Calu3 (cell line): ENCODE measurements around the gene MN1. TPM values are rescaled to one million over a fixed set of nuclear protein-coding genes. Genes with fewer than 3 reads are reported as not detected.

Source experiments
- BruUV-seq: library from RNA; stranded (reverse); fragments of 400-500 nt; replicated peaks from 2 replicates; lab custom pipeline; 2021; lab: Mats Ljungman, UMichigan
- CTCF ChIA-PET: fragments of 300-600 bp; sonication (Branson Sonifier 250); formaldehyde crosslinking; loops from one replicate; lab custom pipeline; 2022; ENCODE audit warnings: antibody characterized with exemption; lab: Charles Lee
- DNase-seq: peaks from one replicate; pipeline ENCODE4 v3.0.0; 2022
- H3K27ac Mint-ChIP-seq: one replicate; pipeline ENCODE4 v1.8.0; 2022; ENCODE audit warnings: mixed read lengths; ENCODE audit not compliant: unreplicated experiment
- H3K27me3 Mint-ChIP-seq: one replicate; pipeline ENCODE4 v1.8.0; 2022; ENCODE audit warnings: mixed read lengths; ENCODE audit not compliant: unreplicated experiment
- H3K36me3 Mint-ChIP-seq: one replicate; pipeline ENCODE4 v1.8.0; 2022; ENCODE audit warnings: mild to moderate bottlenecking, moderate library complexity, mixed read lengths; ENCODE audit not compliant: insufficient read depth, unreplicated experiment
- H3K4me1 Mint-ChIP-seq: one replicate; pipeline ENCODE4 v1.8.0; 2022; ENCODE audit warnings: mild to moderate bottlenecking, low read depth, mixed read lengths; ENCODE audit not compliant: unreplicated experiment
- H3K4me3 Mint-ChIP-seq: one replicate; pipeline ENCODE4 v1.8.0; 2022; ENCODE audit warnings: mild to moderate bottlenecking, low read depth, moderate library complexity, mixed read lengths; ENCODE audit not compliant: unreplicated experiment
- H3K9me3 Mint-ChIP-seq: one replicate; pipeline ENCODE4 v1.8.0; 2022; ENCODE audit warnings: low read depth, mixed read lengths; ENCODE audit not compliant: unreplicated experiment
- CTCF ChIP-seq: fragments of 200-600 bp; IDR thresholded peaks from one replicate; pipeline ENCODE4 v1.8.0; 2022; ENCODE audit warnings: antibody characterized with exemption; ENCODE audit not compliant: unreplicated experiment
- intact Hi-C: fragments of 100-400 bp; cut with micrococcal nuclease; formaldehyde crosslinking; loops from one replicate; pipeline ENCODE4 v1.10.0; 2022; ENCODE audit not compliant: unreplicated experiment
- total RNA-seq: library from RNA; stranded (reverse); gene quantifications from 2 replicates; pipeline ENCODE4 v1.2.3, GENCODE V29; 2022

Gene MN1
- total RNA-seq, 1 experiment from 2014 or later, result 2.3 TPM

DNA sequence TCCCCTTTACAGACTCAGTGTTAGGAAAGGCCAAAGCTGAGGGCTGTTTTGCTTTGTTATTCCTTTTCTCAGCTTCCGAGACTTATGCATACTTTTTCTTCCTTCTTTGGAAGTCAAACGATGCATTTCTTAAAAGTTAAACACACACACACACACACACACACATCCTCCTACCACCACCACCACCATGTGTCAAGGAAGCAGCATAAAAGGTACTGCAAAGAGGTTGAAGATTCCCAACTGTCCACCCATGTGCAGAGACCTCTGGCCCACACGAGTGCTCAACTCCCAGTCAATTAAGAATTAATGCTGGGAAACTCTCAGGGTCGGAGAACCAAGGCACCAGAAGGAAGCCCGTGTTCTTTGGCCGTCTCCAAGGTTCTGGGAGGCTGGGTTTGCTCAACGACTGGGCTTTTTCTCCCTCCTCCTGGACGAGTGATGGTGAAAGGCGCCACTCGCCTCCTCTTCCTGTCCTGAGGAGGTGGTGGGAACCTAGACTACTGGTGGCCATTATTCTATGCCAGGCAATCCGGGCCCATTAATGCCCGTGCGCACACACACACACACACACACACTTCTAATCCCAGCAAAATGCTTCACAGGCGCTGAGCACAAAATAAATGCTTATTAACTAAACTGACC is 15.1 kb downstream of the MN1 start:
- no peaks in the 10 kb centered on the region for H3K9me3 Mint-ChIP-seq
- H3K36me3 Mint-ChIP-seq, result no peaks in the 10 kb centered on the region
- no peak for TF ChIP-seq CTCF
- no peak for DNase-seq
- H3K4me3 Mint-ChIP-seq, result no peak overlapping the region
- no peak overlapping the region for H3K27ac Mint-ChIP-seq
- peaks cover 24% of the 10 kb centered on the region for H3K27me3 Mint-ChIP-seq
- CTCF ChIA-PET, result no interaction called here
- intact Hi-C loops, result no loop called here
- no TSS peak for BruUV-seq
- H3K4me1 Mint-ChIP-seq, result no peaks in the 10 kb centered on the region

- intact Hi-C loops, result no loop called here
- no peak for TF ChIP-seq CTCF
- Mint-ChIP-seq H3K4me1 (no peaks in the 10 kb centered on the region), H3K36me3 (no peaks in the 10 kb centered on the region), H3K27ac (no peak overlapping the region), H3K4me3 (no peak overlapping the region), H3K27me3 (peaks cover 24% of the 10 kb centered on the region), H3K9me3 (no peaks in the 10 kb centered on the region)
- CTCF ChIA-PET, result no interaction called here
- BruUV-seq, result no TSS peak
- no peak for DNase-seq
Observed at GRCh38 chr22:27785831-27786230, 15.7 kb downstream of the MN1 start.

- H3K4me1 Mint-ChIP-seq, result no peaks in the 10 kb centered on the region
- peaks cover 3% of the 10 kb centered on the region for H3K9me3 Mint-ChIP-seq
- H3K27me3 Mint-ChIP-seq, result peaks cover 16% of the 10 kb centered on the region
- no peak overlapping the region for H3K4me3 Mint-ChIP-seq
- TF ChIP-seq CTCF, result no peak
- no TSS peak for BruUV-seq
- intact Hi-C loops, result no loop called here
- no peak overlapping the region for H3K27ac Mint-ChIP-seq
- no peak for DNase-seq
- CTCF ChIA-PET, result no interaction called here
- H3K36me3 Mint-ChIP-seq, result no peaks in the 10 kb centered on the region
Observed at GRCh38 chr22:27784120-27784475, 17.5 kb downstream of the MN1 start.

GRCh38 chr22:27783436-27784119 is 18.0 kb downstream of the MN1 start:
- no peak overlapping the region for H3K4me3 Mint-ChIP-seq
- DNase-seq, result no peak
- TF ChIP-seq CTCF, result no peak
- H3K4me1 Mint-ChIP-seq, result no peaks in the 10 kb centered on the region
- no peak overlapping the region for H3K27ac Mint-ChIP-seq
- no peaks in the 10 kb centered on the region for H3K36me3 Mint-ChIP-seq
- BruUV-seq, result no TSS peak
- intact Hi-C loops, result no loop called here
- CTCF ChIA-PET, result no interaction called here
- peaks cover 11% of the 10 kb centered on the region for H3K27me3 Mint-ChIP-seq
- H3K9me3 Mint-ChIP-seq, result peaks cover 3% of the 10 kb centered on the region
